GM12873 (cell line): Measurements from ENCODE around the gene NR6A1.

Experiments used
- CTCF ChIP-seq: IDR thresholded peaks from 2 replicates; pipeline ENCODE4 v1.5.1; 2012; ENCODE audit warnings: low read depth, mild to moderate bottlenecking, moderate library complexity, low read length, control low read depth; ENCODE audit not compliant: insufficient read depth; ENCODE audit errors: missing control alignments

Gene NR6A1

GRCh38 chr9:124761196-124761595 lies 9.9 kb downstream of the NR6A1 start:
- TF ChIP-seq CTCF: no peak

GRCh38 chr9:124760719-124761118 lies 10.4 kb downstream of the NR6A1 start:
- TF ChIP-seq CTCF: no peak

DNA sequence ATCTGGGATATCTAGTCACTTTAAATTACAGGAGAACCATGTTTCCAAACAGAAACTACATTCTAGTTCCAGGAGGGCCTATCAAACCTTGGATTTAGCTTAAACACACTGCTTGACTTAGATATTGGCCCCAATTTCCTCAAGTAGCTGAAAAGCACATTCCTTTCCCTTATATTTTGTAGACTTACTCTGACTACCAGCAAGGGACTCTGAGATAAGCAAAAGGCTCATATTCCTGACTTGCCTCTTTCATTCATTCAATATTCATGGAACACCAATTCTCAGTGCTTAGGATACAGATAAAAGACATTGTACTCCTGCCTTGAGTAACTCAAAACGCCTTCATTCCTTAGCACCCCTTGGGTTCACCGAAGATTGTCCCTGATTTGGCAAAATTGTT lies 11.8 kb downstream of the NR6A1 start:
- no peak for TF ChIP-seq CTCF

DNA sequence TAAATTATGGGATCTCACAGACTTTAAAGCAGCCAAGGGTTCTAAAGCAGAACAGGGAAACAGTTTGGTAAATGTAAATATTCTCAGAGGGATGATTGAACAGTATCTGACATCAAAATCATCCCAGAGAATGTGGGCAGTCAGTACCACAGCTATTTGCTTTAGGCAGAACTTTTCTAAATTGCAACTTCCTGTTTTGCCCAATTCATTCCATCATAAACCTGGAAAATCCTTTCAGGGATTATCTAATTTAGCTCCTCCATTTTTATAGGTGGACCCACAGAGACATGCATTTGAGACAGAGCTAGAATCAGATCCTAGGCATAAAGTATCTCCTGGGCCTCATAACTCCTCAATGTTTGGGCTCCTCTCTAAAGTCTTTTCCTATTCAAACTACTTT lies 12.4 kb downstream of the NR6A1 start:
- TF ChIP-seq CTCF: no peak

DNA sequence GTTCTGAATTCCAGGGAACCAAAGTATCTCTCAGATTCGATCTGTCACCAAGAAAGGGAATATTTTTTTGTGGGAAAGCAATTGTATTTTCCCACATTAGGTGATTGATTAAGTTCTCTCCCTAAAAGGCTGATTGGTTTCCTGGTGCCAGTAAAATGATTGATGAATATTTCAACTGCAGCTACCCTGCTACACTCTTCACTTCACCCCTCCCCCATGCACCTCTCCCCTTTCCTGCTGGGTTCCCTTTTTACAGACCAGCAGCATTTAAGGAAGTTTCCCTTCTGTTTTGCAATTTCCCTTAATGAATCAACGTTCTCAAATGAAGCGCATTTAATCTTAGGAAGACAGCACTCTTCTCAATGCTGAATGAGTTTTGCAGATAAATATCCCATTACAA lies 13.1 kb downstream of the NR6A1 start:
- no peak for TF ChIP-seq CTCF

- TF ChIP-seq CTCF: no peak
These were observed 13.5 kb downstream of the NR6A1 start for GRCh38 chr9:124757616-124758015.

DNA sequence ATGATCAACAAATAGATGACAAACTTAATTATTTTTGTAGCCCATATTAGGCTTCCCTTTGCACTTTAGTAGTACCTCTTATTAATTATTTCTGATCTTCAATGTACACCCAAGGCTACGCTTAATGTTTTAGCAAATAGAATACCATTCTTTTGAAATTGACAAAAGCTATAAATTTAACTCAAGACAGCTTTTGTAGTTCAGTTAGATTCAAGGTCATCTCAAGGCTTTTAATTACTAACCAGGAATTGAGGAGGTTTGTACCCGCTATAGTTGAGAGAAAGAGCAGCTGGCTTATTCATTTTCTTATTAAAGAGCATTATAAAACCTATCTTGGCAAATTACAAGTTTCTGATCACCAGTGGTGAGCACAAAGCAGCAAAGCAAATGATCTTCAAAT lies 15.1 kb downstream of the NR6A1 start:
- no peak for TF ChIP-seq CTCF

GRCh38 chr9:124755061-124755460 lies 16.1 kb downstream of the NR6A1 start:
- TF ChIP-seq CTCF: no peak
